Small intestine (tissue), 7 donors: ENCODE data around the gene PCSK7. TPM values are rescaled to one million over a fixed set of nuclear protein-coding genes. Genes with fewer than 3 reads are reported as not detected.

Source experiments
- DNase-seq, 2 donors: peaks; one replicate each; pipeline versions ENCODE4 v3.0.0 to v3.0.0-alpha.2; 2013
- FAIRE-seq: peaks from 2 replicates; lab custom pipeline; 2012; peaks lifted over from hg19 to GRCh38; lab: Jason Lieb, UNC
- H3K27ac ChIP-seq, 3 donors: one replicate each; pipeline ENCODE4 v1.5.1; 2013; ENCODE audit warnings: low read length in 2 of 3, mild to moderate bottlenecking in 2 of 3, control low read depth in 1 of 3, inconsistent platforms in 1 of 3, low read depth in 1 of 3, moderate library complexity in 1 of 3
- H3K27me3 ChIP-seq, 3 donors: one replicate each; pipeline ENCODE4 v1.6.1; 2013; ENCODE audit warnings: low read length in 3 of 3, inconsistent platforms in 1 of 3; ENCODE audit not compliant: control insufficient read depth in 3 of 3, insufficient read depth in 3 of 3
- H3K36me3 ChIP-seq, 3 donors: one replicate each; pipeline ENCODE4 v1.6.1; 2013; ENCODE audit warnings: low read length in 3 of 3, inconsistent platforms in 1 of 3, low read depth in 1 of 3, mild to moderate bottlenecking in 1 of 3, moderate library complexity in 1 of 3; ENCODE audit not compliant: control insufficient read depth in 3 of 3, insufficient read depth in 2 of 3
- H3K4me1 ChIP-seq, 3 donors: one replicate each; pipeline ENCODE4 v1.6.1; 2013; ENCODE audit warnings: low read length in 2 of 3, inconsistent platforms in 1 of 3, low read depth in 1 of 3, mild to moderate bottlenecking in 1 of 3, moderate library complexity in 1 of 3; ENCODE audit not compliant: control insufficient read depth in 3 of 3, insufficient read depth in 2 of 3
- H3K4me3 ChIP-seq, 3 donors: one replicate each; pipeline ENCODE4 v1.5.1; 2013; ENCODE audit warnings: low read length in 3 of 3, control low read depth in 1 of 3, inconsistent platforms in 1 of 3, low read depth in 1 of 3, mild to moderate bottlenecking in 1 of 3, moderate library complexity in 1 of 3
- H3K9me3 ChIP-seq, 2 donors: one replicate each; pipeline ENCODE4 v1.6.1; 2013; ENCODE audit warnings: low read depth in 1 of 2, low read length in 1 of 2; ENCODE audit not compliant: control insufficient read depth in 2 of 2, insufficient read depth in 1 of 2
- WGBS, 3 donors: extraction: QIAGEN DNeasy Blood & Tissue Kit; methylation state at CpG; one replicate each; pipeline ENCODE4 v1.1.7; 2013; 5-methylcytosine and 5-hydroxymethylcytosine counted together
- polyA plus RNA-seq, 4 donors: library from polyadenylated mRNA; stranded (reverse) in 3 of 4; unstranded in 1 of 4; fragments of 200-250 nt in 3 of 4; fragments of 120-200 nt in 1 of 4; gene quantifications; one replicate each; pipeline versions ENCODE4 v1.2.1 to v1.2.3, GENCODE V29; 2013
- donor health status: healthy with polysubstance abuse.
- donor health status: control.
- donor health status: control.
- donor health status: Bipolar disorder and iron deficiency.
- donor health status: healthy.

Gene PCSK7
- polyA plus RNA-seq, 4 donors, result 32.0 to 60.8 (median 42.4) TPM

- Histone ChIP-seq H3K4me3 (peak overlapping the region in 1 of 3 donors; percentile 47), H3K36me3 (peaks cover 2 to 83% (median 9%) of the 10 kb centered on the region in 3 donors), H3K9me3 (no peaks in the 10 kb centered on the region), H3K27me3 (no peaks in the 10 kb centered on the region), H3K27ac (peak overlapping the region in 2 of 3 donors; percentile 58 to 86), H3K4me1 (peaks cover 0 to 19% (median 0%) of the 10 kb centered on the region in 3 donors)
- no peak for DNase-seq
- FAIRE-seq, result no peak
- WGBS, 3 donors, result 78 to 92% (median 87%) methylated on average over 12 of the region's 12 CpGs
These were observed 30.8 kb downstream of the PCSK7 start for GRCh38 chr11:117200813-117201657.

GRCh38 chr11:117199916-117200812, 31.7 kb downstream of the PCSK7 start:
- Histone ChIP-seq H3K4me1 (peaks cover 0 to 23% (median 0%) of the 10 kb centered on the region in 3 donors), H3K36me3 (peaks cover 7 to 86% (median 9%) of the 10 kb centered on the region in 3 donors), H3K27me3 (no peaks in the 10 kb centered on the region), H3K4me3 (peak overlapping the region in 1 of 3 donors; percentile 47), H3K9me3 (no peaks in the 10 kb centered on the region), H3K27ac (peak overlapping the region in 2 of 3 donors; percentile 58 to 86)
- WGBS, 3 donors, result 61 to 68% (median 61%) methylated on average over 13 of the region's 13 CpGs
- no peak for FAIRE-seq
- no peak for DNase-seq

DNA sequence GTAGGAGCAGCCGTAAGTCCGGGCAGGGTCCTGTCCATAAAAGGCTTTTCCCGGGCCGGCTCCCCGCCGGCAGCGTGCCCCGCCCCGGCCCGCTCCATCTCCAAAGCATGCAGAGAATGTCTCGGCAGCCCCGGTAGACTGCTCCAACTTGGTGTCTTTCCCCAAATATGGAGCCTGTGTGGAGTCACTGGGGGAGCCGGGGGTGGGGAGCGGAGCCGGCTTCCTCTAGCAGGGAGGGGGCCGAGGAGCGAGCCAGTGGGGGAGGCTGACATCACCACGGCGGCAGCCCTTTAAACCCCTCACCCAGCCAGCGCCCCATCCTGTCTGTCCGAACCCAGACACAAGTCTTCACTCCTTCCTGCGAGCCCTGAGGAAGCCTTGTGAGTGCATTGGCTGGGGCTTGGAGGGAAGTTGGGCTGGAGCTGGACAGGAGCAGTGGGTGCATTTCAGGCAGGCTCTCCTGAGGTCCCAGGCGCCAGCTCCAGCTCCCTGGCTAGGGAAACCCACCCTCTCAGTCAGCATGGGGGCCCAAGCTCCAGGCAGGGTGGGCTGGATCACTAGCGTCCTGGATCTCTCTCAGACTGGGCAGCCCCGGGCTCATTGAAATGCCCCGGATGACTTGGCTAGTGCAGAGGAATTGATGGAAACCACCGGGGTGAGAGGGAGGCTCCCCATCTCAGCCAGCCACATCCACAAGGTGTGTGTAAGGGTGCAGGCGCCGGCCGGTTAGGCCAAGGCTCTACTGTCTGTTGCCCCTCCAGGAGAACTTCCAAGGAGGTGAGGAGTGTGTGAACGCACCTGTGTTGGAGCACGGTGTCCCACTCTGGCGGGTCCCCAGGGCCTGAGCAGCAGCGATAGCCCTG, 32.6 kb downstream of the PCSK7 start, which contains the start of gene TAGLN:
Gene TAGLN (plus strand): TSS at position 318 of the 863 bp plus-strand sequence. CDS start 3,644 bp downstream, outside the sequence.
- peak within 1 kb of the TSS in 2 of 3 donors; percentile 60 to 86 for H3K27ac ChIP-seq
- H3K27me3 ChIP-seq, result no peaks in the 10 kb centered on the region
- peaks cover 0 to 25% (median under 1%) of the 10 kb centered on the region in 3 donors for H3K4me1 ChIP-seq
- 31 to 53% (median 47%) methylated on average over 34 of the region's 34 CpGs for WGBS, 3 donors
- DNase-seq, result peak in 1 of 2 donors; percentile 56
- no peak for FAIRE-seq
- H3K9me3 ChIP-seq, result no peaks in the 10 kb centered on the region
- H3K36me3 ChIP-seq, result peaks cover 5 to 85% (median 9%) of the 10 kb centered on the region in 3 donors
- peak within 1 kb of the TSS in 2 of 3 donors; percentile 27 to 47 for H3K4me3 ChIP-seq

GRCh38 chr11:117198613-117199012, 33.3 kb downstream of the PCSK7 start:
- Histone ChIP-seq H3K4me1 (peaks cover 0 to 25% (median 3%) of the 10 kb centered on the region in 3 donors), H3K4me3 (peak overlapping the region in 1 of 3 donors; percentile 13), H3K9me3 (no peaks in the 10 kb centered on the region), H3K27ac (peak overlapping the region in 2 of 3 donors; percentile 60 to 73), H3K36me3 (peaks cover 5 to 85% (median 9%) of the 10 kb centered on the region in 3 donors), H3K27me3 (no peaks in the 10 kb centered on the region)
- no peak for FAIRE-seq
- 74 to 79% (median 75%) methylated on average over 4 of the region's 4 CpGs for WGBS, 3 donors
- DNase-seq, result no peak

- DNase-seq, result peak in 1 of 2 donors; percentile 22
- H3K4me3 ChIP-seq, result no peak overlapping the region
- H3K9me3 ChIP-seq, result no peaks in the 10 kb centered on the region
- peak overlapping the region in 2 of 3 donors; percentile 60 to 73 for H3K27ac ChIP-seq
- H3K4me1 ChIP-seq, result peaks cover 0 to 25% (median 3%) of the 10 kb centered on the region in 3 donors
- no peaks in the 10 kb centered on the region for H3K27me3 ChIP-seq
- peaks cover 5 to 85% (median 12%) of the 10 kb centered on the region in 3 donors for H3K36me3 ChIP-seq
- no peak for FAIRE-seq
- WGBS, 3 donors, result 43 to 66% (median 58%) methylated on average over 17 of the region's 17 CpGs
These were observed 34.1 kb downstream of the PCSK7 start for GRCh38 chr11:117197516-117198456.

- no peak for FAIRE-seq
- Histone ChIP-seq H3K36me3 (peaks cover 9 to 85% (median 13%) of the 10 kb centered on the region in 3 donors), H3K27me3 (no peaks in the 10 kb centered on the region), H3K27ac (no peak overlapping the region), H3K9me3 (no peaks in the 10 kb centered on the region), H3K4me1 (peaks cover 0 to 25% (median 3%) of the 10 kb centered on the region in 3 donors), H3K4me3 (no peak overlapping the region)
- no peak for DNase-seq
- 90 to 95% (median 92%) methylated on average over 7 of the region's 7 CpGs for WGBS, 3 donors
These were observed 34.9 kb downstream of the PCSK7 start for GRCh38 chr11:117197006-117197405.

DNA sequence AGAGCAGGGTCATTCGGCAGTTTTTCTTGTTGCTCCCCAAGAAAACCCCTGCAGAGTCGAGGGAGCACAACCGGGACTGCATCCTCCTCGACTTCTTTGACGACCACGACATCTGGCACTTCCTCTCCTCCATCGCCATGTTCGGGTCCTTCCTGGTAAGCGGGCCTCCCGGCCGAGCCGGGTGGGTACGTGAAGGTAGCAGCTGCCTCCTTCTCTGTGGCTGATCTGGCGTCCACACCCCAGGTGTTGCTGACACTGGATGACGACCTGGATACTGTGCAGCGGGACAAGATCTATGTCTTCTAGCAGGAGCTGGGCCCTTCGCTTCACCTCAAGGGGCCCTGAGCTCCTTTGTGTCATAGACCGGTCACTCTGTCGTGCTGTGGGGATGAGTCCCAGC, 36.1 kb downstream of the PCSK7 start:
- peaks cover 9 to 85% (median 15%) of the 10 kb centered on the region in 3 donors for H3K36me3 ChIP-seq
- no peak for DNase-seq
- 91 to 96% (median 93%) methylated on average over 19 of the region's 19 CpGs for WGBS, 3 donors
- no peaks in the 10 kb centered on the region for H3K27me3 ChIP-seq
- H3K4me1 ChIP-seq, result peaks cover 0 to 25% (median 3%) of the 10 kb centered on the region in 3 donors
- no peak overlapping the region for H3K27ac ChIP-seq
- H3K4me3 ChIP-seq, result no peak overlapping the region
- H3K9me3 ChIP-seq, result no peaks in the 10 kb centered on the region
- no peak for FAIRE-seq
